Measurements from ENCODE around the gene STEAP2. TPM values are rescaled to one million over a fixed set of nuclear protein-coding genes. Genes with fewer than 3 reads are reported as not detected.

The STEAP2 gene
- total RNA-seq, 2 donors from 2014 or later = 4.0 to 11.0 TPM

GRCh38 chr7:90261441-90261840 lies 49.9 kb downstream of the STEAP2 start:
- H3K4me3 Mint-ChIP-seq = no peak overlapping the region
- H3K4me3 ChIP-seq (ENCODE audit: low read length) = no peak overlapping the region
- H3K27ac ChIP-seq (ENCODE audit: low read depth, low read length) = no peak overlapping the region
- no peaks in the 10 kb centered on the region for H3K9me3 Mint-ChIP-seq
- no peaks in the 10 kb centered on the region for H3K36me3 ChIP-seq (ENCODE audit: control insufficient read depth, insufficient read depth, low read length)
- no peaks in the 10 kb centered on the region for H3K4me1 ChIP-seq (ENCODE audit: control insufficient read depth, insufficient read depth, low read length)
- TF ChIP-seq, protein P1, sequence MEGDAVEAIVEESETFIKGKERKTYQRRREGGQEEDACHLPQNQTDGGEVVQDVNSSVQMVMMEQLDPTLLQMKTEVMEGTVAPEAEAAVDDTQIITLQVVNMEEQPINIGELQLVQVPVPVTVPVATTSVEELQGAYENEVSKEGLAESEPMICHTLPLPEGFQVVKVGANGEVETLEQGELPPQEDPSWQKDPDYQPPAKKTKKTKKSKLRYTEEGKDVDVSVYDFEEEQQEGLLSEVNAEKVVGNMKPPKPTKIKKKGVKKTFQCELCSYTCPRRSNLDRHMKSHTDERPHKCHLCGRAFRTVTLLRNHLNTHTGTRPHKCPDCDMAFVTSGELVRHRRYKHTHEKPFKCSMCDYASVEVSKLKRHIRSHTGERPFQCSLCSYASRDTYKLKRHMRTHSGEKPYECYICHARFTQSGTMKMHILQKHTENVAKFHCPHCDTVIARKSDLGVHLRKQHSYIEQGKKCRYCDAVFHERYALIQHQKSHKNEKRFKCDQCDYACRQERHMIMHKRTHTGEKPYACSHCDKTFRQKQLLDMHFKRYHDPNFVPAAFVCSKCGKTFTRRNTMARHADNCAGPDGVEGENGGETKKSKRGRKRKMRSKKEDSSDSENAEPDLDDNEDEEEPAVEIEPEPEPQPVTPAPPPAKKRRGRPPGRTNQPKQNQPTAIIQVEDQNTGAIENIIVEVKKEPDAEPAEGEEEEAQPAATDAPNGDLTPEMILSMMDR (conservative IDR thresholded peaks at IDR 0.05) = no peak
- no peaks in the 10 kb centered on the region for H3K36me3 Mint-ChIP-seq (ENCODE audit: low read depth)
- no peak overlapping the region for H3K9ac ChIP-seq (ENCODE audit: extremely low read depth, low read length, poor library complexity, severe bottlenecking)
- H3K9me3 ChIP-seq (ENCODE audit: control insufficient read depth, low read length) = no peaks in the 10 kb centered on the region
- peaks cover 2% of the 10 kb centered on the region for H3K27me3 Mint-ChIP-seq (ENCODE audit: insufficient read depth)
- no peak overlapping the region for H3K27ac Mint-ChIP-seq
- DNase-seq = no peak
- no peaks in the 10 kb centered on the region for H3K27me3 ChIP-seq (ENCODE audit: control insufficient read depth, insufficient read depth, low read length, poor library complexity, severe bottlenecking)
- H3K4me1 Mint-ChIP-seq = no peaks in the 10 kb centered on the region

DNA sequence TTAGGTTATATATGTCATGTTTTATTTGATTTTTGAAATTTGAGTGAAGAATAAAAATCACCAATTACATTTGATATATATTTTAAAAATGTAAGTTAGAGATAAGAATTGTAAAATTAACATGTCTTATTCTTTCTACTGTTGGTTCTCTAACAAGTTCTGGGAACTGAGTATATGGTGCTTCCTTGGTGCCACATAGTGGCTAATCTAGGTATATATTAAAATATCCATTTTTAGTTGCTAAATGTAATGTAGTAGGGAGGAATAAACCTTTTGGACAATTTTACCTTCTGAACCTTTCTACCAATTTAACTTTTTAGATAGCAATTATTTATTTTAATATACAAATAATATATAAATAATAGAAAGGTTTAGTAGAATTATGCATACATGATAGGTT lies 50.9 kb downstream of the STEAP2 start:
- Histone ChIP-seq H3K4me1 (ENCODE audit: control insufficient read depth, insufficient read depth, low read length) (no peaks in the 10 kb centered on the region), H3K9ac (ENCODE audit: extremely low read depth, low read length, poor library complexity, severe bottlenecking) (no peak overlapping the region), H3K9me3 (ENCODE audit: control insufficient read depth, low read length) (no peaks in the 10 kb centered on the region), H3K27me3 (ENCODE audit: control insufficient read depth, insufficient read depth, low read length, poor library complexity, severe bottlenecking) (no peaks in the 10 kb centered on the region), H3K27ac (ENCODE audit: low read depth, low read length) (no peak overlapping the region), H3K36me3 (ENCODE audit: control insufficient read depth, insufficient read depth, low read length) (no peaks in the 10 kb centered on the region), H3K4me3 (ENCODE audit: low read length) (no peak overlapping the region)
- H3K27me3 Mint-ChIP-seq (ENCODE audit: insufficient read depth) = peaks cover 4% of the 10 kb centered on the region
- no peaks in the 10 kb centered on the region for H3K36me3 Mint-ChIP-seq (ENCODE audit: low read depth)
- TF ChIP-seq, protein P1 (conservative IDR thresholded peaks at IDR 0.05) = peak; percentile 75
- H3K9me3 Mint-ChIP-seq = no peaks in the 10 kb centered on the region
- DNase-seq = no peak
- no peaks in the 10 kb centered on the region for H3K4me1 Mint-ChIP-seq
- H3K27ac Mint-ChIP-seq = no peak overlapping the region
- no peak overlapping the region for H3K4me3 Mint-ChIP-seq

DNA sequence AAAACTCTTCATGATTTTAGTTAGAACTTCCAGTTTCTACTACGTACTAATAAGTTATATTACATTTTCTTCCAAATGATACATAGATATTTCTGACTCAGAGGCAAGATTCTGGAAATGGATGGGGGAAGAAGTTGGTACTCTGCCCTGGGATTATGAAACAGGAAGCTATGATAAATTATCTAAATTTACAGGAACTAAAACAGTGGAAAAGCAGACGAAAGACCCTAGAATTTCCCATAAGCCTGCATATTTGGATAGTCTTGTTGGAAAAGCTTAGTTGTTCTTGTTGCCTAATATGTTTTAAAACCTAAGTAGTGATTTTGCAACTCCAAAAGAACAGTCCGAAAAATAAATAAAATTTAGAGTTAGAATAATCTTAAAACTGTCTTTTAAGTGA lies 55.3 kb downstream of the STEAP2 start:
- no peaks in the 10 kb centered on the region for H3K36me3 Mint-ChIP-seq (ENCODE audit: low read depth)
- 88 to 91% methylated on average over 1 to 2 of the region's 3 CpGs for WGBS, 2 experiments (ENCODE audit: insufficient coverage in 1 of 2, insufficient read length in 1 of 2)
- H3K27me3 Mint-ChIP-seq (ENCODE audit: insufficient read depth) = peaks cover 4% of the 10 kb centered on the region
- H3K9me3 ChIP-seq (ENCODE audit: control insufficient read depth, low read length) = no peaks in the 10 kb centered on the region
- H3K4me1 ChIP-seq (ENCODE audit: control insufficient read depth, insufficient read depth, low read length) = no peaks in the 10 kb centered on the region
- H3K9me3 Mint-ChIP-seq = no peaks in the 10 kb centered on the region
- no peak overlapping the region for H3K9ac ChIP-seq (ENCODE audit: extremely low read depth, low read length, poor library complexity, severe bottlenecking)
- TF ChIP-seq, protein P1 (conservative IDR thresholded peaks at IDR 0.05) = no peak
- no peak overlapping the region for H3K4me3 ChIP-seq (ENCODE audit: low read length)
- no peak overlapping the region for H3K27ac Mint-ChIP-seq
- DNase-seq = no peak
- no peaks in the 10 kb centered on the region for H3K27me3 ChIP-seq (ENCODE audit: control insufficient read depth, insufficient read depth, low read length, poor library complexity, severe bottlenecking)
- no peaks in the 10 kb centered on the region for H3K4me1 Mint-ChIP-seq
- no peak overlapping the region for H3K27ac ChIP-seq (ENCODE audit: low read depth, low read length)
- no peaks in the 10 kb centered on the region for H3K36me3 ChIP-seq (ENCODE audit: control insufficient read depth, insufficient read depth, low read length)
- H3K4me3 Mint-ChIP-seq = no peak overlapping the region
